NCI-H1694 treated with DMSO at 0.1 percent for 48 hours (cell line): ENCODE measurements around the gene B3GALT6.
"Not testable (repeated sequence)": the region's sequence is repeated elsewhere in the genome, so short reads cannot be mapped to it uniquely, and the experiment has no call there.

Experiments used
- DNase-seq: peaks from one replicate; lab custom pipeline; 2025; lab: John Stamatoyannopoulos, UW

B3GALT6 gene

GRCh38 chr1:1232208-1232795 is at the start of gene B3GALT6:
Gene B3GALT6, plus strand, starts transcription at chr1:1232237. Its CDS starts 42 bp downstream, at chr1:1232279.
- DNase-seq, result no peak

GRCh38 chr1:1182491-1183220 is 49.4 kb upstream of the B3GALT6 start:
- DNase-seq, result no peak

- no peak for DNase-seq
Observed at GRCh38 chr1:1183221-1183747, 48.8 kb upstream of the B3GALT6 start.

- no peak for DNase-seq
Observed at GRCh38 chr1:1183833-1184775, 47.9 kb upstream of the B3GALT6 start.

- no peak for DNase-seq
Observed at GRCh38 chr1:1185101-1185765, 46.8 kb upstream of the B3GALT6 start.

GRCh38 chr1:1187938-1188337 is 44.1 kb upstream of the B3GALT6 start:
- DNase-seq, result no peak

- DNase-seq, result no peak
Observed at GRCh38 chr1:1189111-1189510, 42.9 kb upstream of the B3GALT6 start.

GRCh38 chr1:1191734-1192133 is 40.3 kb upstream of the B3GALT6 start:
- no peak for DNase-seq

- DNase-seq, result no peak
Observed at GRCh38 chr1:1194723-1195122, 37.3 kb upstream of the B3GALT6 start.

GRCh38 chr1:1195726-1196125 is 36.3 kb upstream of the B3GALT6 start:
- not testable (repeated sequence) for DNase-seq

GRCh38 chr1:1196431-1197187 is 35.4 kb upstream of the B3GALT6 start:
- no peak for DNase-seq

GRCh38 chr1:1197188-1197500 is 34.9 kb upstream of the B3GALT6 start:
- no peak for DNase-seq

GRCh38 chr1:1197551-1198422 is 34.2 kb upstream of the B3GALT6 start:
- no peak for DNase-seq

GRCh38 chr1:1198423-1199140 is 33.5 kb upstream of the B3GALT6 start:
- DNase-seq, result no peak

GRCh38 chr1:1199141-1199960 is 32.7 kb upstream of the B3GALT6 start:
- DNase-seq, result no peak

- DNase-seq, result no peak
Observed at GRCh38 chr1:1199961-1200875, 31.8 kb upstream of the B3GALT6 start.
